NCI-H2196 (cell line): Measurements from ENCODE around the gene VAMP3.
"Not testable (repeated sequence)": the region's sequence is repeated elsewhere in the genome, so short reads cannot be mapped to it uniquely, and the experiment has no call there.

ENCODE experiments used
- DNase-seq: peaks from one replicate; lab custom pipeline; 2025; ENCODE audit not compliant: unreplicated experiment; lab: John Stamatoyannopoulos, UW

VAMP3 gene

GRCh38 chr1:7767176-7767575 lies 3.9 kb upstream of the VAMP3 start:
- no peak for DNase-seq

DNA sequence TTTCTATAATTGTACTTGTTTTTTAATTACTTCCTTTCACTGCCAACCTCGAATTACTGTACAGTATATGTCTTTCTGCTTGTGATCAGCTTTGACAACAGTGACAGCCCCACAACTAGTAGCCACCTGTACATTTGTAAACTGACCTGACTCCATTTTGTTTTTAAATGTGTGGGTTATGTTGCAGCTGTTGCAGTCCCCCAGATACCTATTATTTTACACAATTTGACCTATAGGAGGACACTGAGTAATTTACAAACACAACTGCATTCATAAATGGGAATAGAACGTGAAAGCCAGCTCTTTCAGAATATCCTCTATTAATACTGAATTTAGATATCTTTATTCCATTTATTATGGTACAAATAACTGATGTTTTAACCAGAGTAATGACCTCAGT lies 2.5 kb upstream of the VAMP3 start:
- no peak for DNase-seq

- no peak for DNase-seq
These were observed 1.3 kb upstream of the VAMP3 start for GRCh38 chr1:7769673-7770412.

GRCh38 chr1:7770669-7770996 lies 463 bp upstream of the VAMP3 start:
- no peak for DNase-seq

DNA sequence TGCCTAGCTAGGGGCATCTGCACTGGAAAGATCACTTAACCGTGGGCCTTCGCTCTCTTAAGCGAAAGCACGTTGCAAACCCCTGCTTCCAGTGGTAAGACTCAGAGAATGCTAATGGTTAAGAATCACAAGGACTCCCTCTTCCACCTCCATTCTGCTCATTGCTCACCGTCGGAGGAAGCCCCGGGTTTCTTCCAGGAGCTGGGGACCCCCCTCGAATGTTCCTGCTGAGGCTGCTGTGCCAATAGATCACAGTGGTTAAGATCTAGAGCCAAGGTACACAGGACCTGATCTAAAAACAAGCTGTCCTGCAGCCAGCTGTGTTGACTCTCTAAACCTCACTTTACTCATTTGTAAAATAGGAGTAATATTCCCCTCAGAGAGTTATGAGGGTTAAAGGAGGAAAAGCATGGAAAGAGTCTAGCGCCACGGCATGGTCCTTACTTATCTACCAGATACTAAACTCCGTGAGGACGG lies 765 bp downstream of the VAMP3 start:
- DNase-seq, result no peak

- no peak for DNase-seq
These were observed 6.5 kb downstream of the VAMP3 start for GRCh38 chr1:7777591-7777990.

- no peak for DNase-seq
These were observed 7.1 kb downstream of the VAMP3 start for GRCh38 chr1:7778133-7778628.

DNA sequence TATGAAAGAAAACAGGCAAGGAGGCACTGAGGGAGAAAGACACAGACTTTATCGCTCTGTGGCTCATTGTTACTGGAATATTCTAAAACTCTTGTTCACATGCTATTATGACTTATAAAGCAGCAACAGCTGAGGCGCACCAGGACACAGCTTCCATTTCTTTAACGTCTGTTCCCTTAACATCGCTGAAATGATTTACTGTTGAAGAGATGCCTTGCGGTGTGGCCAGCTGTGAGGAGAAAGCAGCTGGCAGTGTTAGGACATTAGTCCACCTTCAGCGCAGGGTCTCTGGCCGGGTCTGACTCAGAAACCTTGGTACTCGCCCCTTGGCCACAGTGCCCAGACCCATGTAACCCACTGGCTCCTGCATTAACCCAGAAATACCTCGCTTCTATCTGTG lies 9.9 kb downstream of the VAMP3 start:
- no peak for DNase-seq

- DNase-seq, result no peak
These were observed 10.4 kb downstream of the VAMP3 start for GRCh38 chr1:7781501-7781900.

- no peak for DNase-seq
These were observed 10.9 kb downstream of the VAMP3 start for GRCh38 chr1:7781923-7782495.

- peak; percentile 76 for DNase-seq
These were observed 12.1 kb downstream of the VAMP3 start for GRCh38 chr1:7783178-7783711.

GRCh38 chr1:7783826-7784491 lies 12.9 kb downstream of the VAMP3 start, which contains the start of gene PER3:
Gene PER3 (plus strand): TSS chr1:7784291. CDS start chr1:7784878, 587 bp downstream.
- peak; percentile 99 for DNase-seq

GRCh38 chr1:7784492-7785071 lies 13.5 kb downstream of the VAMP3 start:
- DNase-seq, result peak; percentile 53

- DNase-seq, result no peak
These were observed 14.0 kb downstream of the VAMP3 start for GRCh38 chr1:7785108-7785507.

GRCh38 chr1:7786795-7787194 lies 15.7 kb downstream of the VAMP3 start:
- DNase-seq, result no peak

DNA sequence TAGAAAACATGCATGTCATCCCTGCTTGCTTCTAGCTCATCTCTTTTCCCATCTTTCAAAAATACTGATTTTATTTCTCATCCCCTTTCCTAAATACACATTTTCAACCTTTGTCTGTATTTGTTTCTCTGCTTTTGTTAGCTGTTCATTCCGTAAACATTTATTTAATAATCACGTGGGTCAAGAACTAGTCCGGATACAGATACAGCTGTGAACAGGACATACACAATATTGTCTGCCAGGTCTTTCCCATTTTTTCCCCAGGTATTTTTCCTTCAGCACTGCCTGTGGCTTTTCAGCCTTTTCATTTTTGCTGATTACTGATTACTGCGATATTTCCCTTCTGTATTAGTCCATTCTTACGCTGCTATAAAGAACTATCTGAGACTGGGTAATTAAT lies 18.7 kb downstream of the VAMP3 start:
- DNase-seq, result no peak

DNA sequence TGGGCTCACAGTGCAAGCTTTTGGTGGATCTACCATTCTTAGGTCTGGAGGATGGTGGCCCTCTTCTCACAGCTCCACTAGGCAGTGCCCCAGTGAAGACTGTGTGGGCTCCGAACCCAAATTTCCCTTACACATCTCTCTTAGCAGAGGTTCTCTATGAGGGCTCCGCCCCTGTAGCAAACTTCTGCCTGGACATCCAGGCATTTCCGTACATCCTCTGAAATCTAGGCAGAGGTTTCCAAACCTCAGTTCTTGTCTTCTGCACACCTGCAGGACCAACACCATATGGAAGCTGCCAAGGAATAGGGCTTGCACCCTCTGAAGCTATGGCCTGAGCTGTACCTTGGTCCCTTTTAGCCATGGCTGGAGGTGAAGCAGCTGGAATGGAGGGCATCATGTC lies 19.9 kb downstream of the VAMP3 start:
- not testable (repeated sequence) for DNase-seq

GRCh38 chr1:7795406-7795805 lies 24.3 kb downstream of the VAMP3 start:
- DNase-seq, result no peak

- DNase-seq, result no peak
These were observed 34.4 kb downstream of the VAMP3 start for GRCh38 chr1:7805460-7805859.

- peak; percentile 12 for DNase-seq
These were observed 37.3 kb downstream of the VAMP3 start for GRCh38 chr1:7808253-7808844.

DNA sequence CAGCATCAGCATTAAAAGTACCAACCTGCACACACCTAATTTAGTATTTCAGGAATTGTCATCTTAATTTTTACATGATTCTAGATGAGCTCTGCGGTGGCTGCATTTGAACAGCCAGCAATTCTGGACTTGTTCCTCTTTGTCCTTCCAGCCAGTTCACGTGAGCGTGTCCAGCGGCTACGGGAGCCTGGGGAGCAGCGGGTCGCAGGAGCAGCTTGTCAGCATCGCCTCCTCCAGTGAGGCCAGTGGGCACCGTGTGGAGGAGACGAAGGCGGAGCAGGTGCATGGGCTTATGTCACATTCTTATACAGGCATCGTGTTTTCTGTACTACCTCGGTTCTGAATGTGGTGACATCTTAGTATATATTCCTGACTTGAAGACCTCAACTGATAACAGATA lies 38.6 kb downstream of the VAMP3 start:
- DNase-seq, result no peak
